B cell (primary cell): ENCODE measurements around the gene SLC30A7. TPM values are rescaled to one million over a fixed set of nuclear protein-coding genes. Genes with fewer than 3 reads are reported as not detected.
"Not testable (repeated sequence)": the region's sequence is repeated elsewhere in the genome, so short reads cannot be mapped to it uniquely, and the experiment has no call there.

ENCODE experiments used
- ATAC-seq: fragments of 200-7000 bp; cut with Tn5 transposase; one replicate; pipeline ENCODE4 v1.10.0; 2021; ENCODE audit warnings: low read depth, mild to moderate bottlenecking, moderate number of reproducible peaks, moderate library complexity
- CTCF ChIA-PET: fragments of 350-600 bp; sonication (Branson Sonifier 250); formaldehyde crosslinking; loops from one replicate; lab custom pipeline; 2021; ENCODE audit warnings: antibody characterized with exemption, inconsistent platforms; lab: Charles Lee
- POLR2A ChIA-PET: fragments of 350-600 bp; sonication (Branson Sonifier 250); formaldehyde crosslinking; loops from one replicate; lab custom pipeline; 2021; ENCODE audit warnings: antibody characterized with exemption; lab: Charles Lee
- DNase-seq: peaks from one replicate; pipeline ENCODE4 v3.0.0; 2013
- H2AFZ ChIP-seq: 2 replicates; pipeline ENCODE4 v1.6.1; 2012; ENCODE audit warnings: mild to moderate bottlenecking, low read depth, low read length; ENCODE audit not compliant: insufficient read depth, poor library complexity, severe bottlenecking
- H3K27ac ChIP-seq, 2 donors: 1 replicate in 1 of 2; 2 replicates in 1 of 2; pipeline ENCODE4 v1.5.1; 2012 to 2013; ENCODE audit warnings: low read length in 2 of 2, mild to moderate bottlenecking in 2 of 2, moderate library complexity in 1 of 2
- H3K27me3 ChIP-seq, 4 experiments: fragments of 200-600 bp in 1 of 4; sonication (generic) in 1 of 4; replicated peaks in 1 of 4; 1 replicate in 2 of 4; 2 replicates in 2 of 4; pipeline versions ENCODE4 v1.6.1 to v1.7.0; 2013 to 2016; ENCODE audit warnings: low read length in 3 of 4, mild to moderate bottlenecking in 2 of 4, mixed read lengths in 1 of 4, moderate library complexity in 1 of 4; ENCODE audit not compliant: insufficient read depth in 4 of 4, control insufficient read depth in 3 of 4; ENCODE audit errors: control extremely low read depth in 1 of 4
- H3K36me3 ChIP-seq, 2 experiments: replicated peaks in 1 of 2; 1 replicate in 1 of 2; 2 replicates in 1 of 2; pipeline versions ENCODE4 v1.6.1 to v1.7.1; 2013; ENCODE audit warnings: low read length in 1 of 2; ENCODE audit not compliant: insufficient read depth in 2 of 2, control insufficient read depth in 1 of 2; ENCODE audit errors: control extremely low read depth in 1 of 2, extremely low read depth in 1 of 2
- H3K4me1 ChIP-seq, 2 donors: fragments of 200-600 bp in 1 of 2; sonication (generic) in 1 of 2; 1 replicate in 1 of 2; 2 replicates in 1 of 2; pipeline versions ENCODE4 v1.5.1 to v1.6.1; 2013 to 2017; ENCODE audit warnings: low read length in 2 of 2; ENCODE audit not compliant: control insufficient read depth in 2 of 2, insufficient read depth in 2 of 2
- H3K4me2 ChIP-seq: replicated peaks from 2 replicates; pipeline ENCODE3; 2012; ENCODE audit warnings: mild to moderate bottlenecking, low read depth, low read length; ENCODE audit not compliant: poor library complexity, severe bottlenecking
- H3K4me3 ChIP-seq, 5 experiments: fragments of 200-600 bp in 1 of 5; sonication (generic) in 1 of 5; 1 replicate in 3 of 5; 2 replicates in 2 of 5; pipeline versions ENCODE4 v1.5.1 to v1.7.0; 2011 to 2016; ENCODE audit warnings: low read length in 4 of 5, mild to moderate bottlenecking in 4 of 5, low read depth in 2 of 5, control low read depth in 1 of 5, moderate library complexity in 1 of 5; ENCODE audit not compliant: insufficient read depth in 1 of 5; ENCODE audit errors: control extremely low read depth in 1 of 5, extremely low read depth in 1 of 5
- H3K79me2 ChIP-seq: fragments of 200-600 bp; sonication (generic); one replicate; pipeline ENCODE4 v1.6.0; 2016; ENCODE audit warnings: low read length; ENCODE audit not compliant: control insufficient read depth, insufficient read depth
- H3K9ac ChIP-seq: fragments of 200-600 bp; sonication (generic); 2 replicates; pipeline ENCODE4 v1.6.1; 2017; ENCODE audit warnings: mild to moderate bottlenecking, low read length, moderate library complexity
- H3K9me3 ChIP-seq, 3 donors: one replicate each; pipeline versions ENCODE4 v1.6.1 to v1.7.1; 2013; ENCODE audit warnings: low read length in 2 of 3; ENCODE audit not compliant: control insufficient read depth in 2 of 3, insufficient read depth in 1 of 3; ENCODE audit errors: control extremely low read depth in 1 of 3
- H4K20me1 ChIP-seq: 2 replicates; pipeline ENCODE4 v1.6.0; 2012; ENCODE audit warnings: mild to moderate bottlenecking, low read length; ENCODE audit not compliant: insufficient read depth, control insufficient read depth, poor library complexity, severe bottlenecking
- H3K27ac Mint-ChIP-seq: one replicate; pipeline ENCODE4 v1.8.0; 2021; ENCODE audit warnings: mixed read lengths
- H3K27me3 Mint-ChIP-seq: one replicate; pipeline ENCODE4 v1.8.0; 2021; ENCODE audit warnings: mixed read lengths
- H3K4me1 Mint-ChIP-seq: one replicate; pipeline ENCODE4 v1.8.0; 2021; ENCODE audit warnings: mixed read lengths
- H3K4me3 Mint-ChIP-seq: one replicate; pipeline ENCODE4 v1.8.0; 2021; ENCODE audit warnings: mixed read lengths
- H3K9me3 Mint-ChIP-seq: one replicate; pipeline ENCODE4 v1.8.0; 2022; ENCODE audit warnings: mixed read lengths; ENCODE audit not compliant: insufficient read depth
- EZH2 ChIP-seq: IDR thresholded peaks from 2 replicates; pipeline ENCODE4 v1.6.1; 2012; ENCODE audit warnings: borderline replicate concordance, low read depth, mild to moderate bottlenecking, moderate library complexity, low read length; ENCODE audit not compliant: insufficient read depth, poor library complexity, severe bottlenecking
- WGBS: methylation state at CpG from one replicate; pipeline ENCODE4 v1.1.5; 2013; ENCODE audit warnings: missing lambda C conversion rate; ENCODE audit not compliant: insufficient coverage; 5-methylcytosine and 5-hydroxymethylcytosine counted together
- intact Hi-C: fragments of 100-400 bp; cut with micrococcal nuclease; formaldehyde crosslinking; loops from one replicate; pipeline ENCODE4 v1.10.0; 2022
- polyA plus RNA-seq: library from polyadenylated mRNA; depleted of rRNA; stranded (reverse); fragments of >200 nt; gene quantifications from 2 replicates; pipeline ENCODE4 v1.2.3, GENCODE V29; 2012
- total RNA-seq, 2 donors: library from RNA; stranded (reverse); fragments of 120-200 nt in 1 of 2; gene quantifications; 1 replicate in 1 of 2; 2 replicates in 1 of 2; pipeline versions ENCODE4 v1.2.3 to v1.2.4, GENCODE V29; 2013 to 2022
- TF ChIP-seq, protein P1 (sequence below): fragments of 200-600 bp; IDR thresholded peaks from one replicate; pipeline ENCODE4 v1.8.0; 2022; ENCODE audit warnings: antibody characterized with exemption, mild to moderate bottlenecking

The SLC30A7 gene
- total and polyA plus RNA-seq, 2 donors (not counting 1 experiment from before 2014, with no cell fraction given): 5.2 to 28.6 TPM

DNA sequence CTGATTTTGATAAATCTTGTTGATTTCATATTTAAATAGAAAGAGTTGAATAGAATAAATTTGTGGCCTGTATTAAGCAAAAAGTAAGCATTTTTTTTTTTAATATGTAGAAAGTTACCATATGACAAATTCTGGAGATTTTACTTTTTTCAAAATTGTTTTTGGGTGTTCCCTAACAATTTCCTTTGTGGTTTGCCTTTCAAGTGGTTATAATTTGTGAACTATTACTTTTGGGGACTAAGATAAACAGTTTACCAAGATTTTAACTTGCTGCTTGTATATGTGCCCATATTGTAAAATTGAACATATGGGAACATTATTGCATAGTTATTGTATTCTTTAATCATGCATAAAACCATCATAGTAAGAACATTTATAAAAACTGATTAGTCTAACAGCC, 34.6 kb downstream of the SLC30A7 start:
- no peak overlapping the region for H3K4me2 ChIP-seq
- H3K4me1 ChIP-seq: peaks cover 15 to 19% of the 10 kb centered on the region in 2 donors
- intact Hi-C loops: loop anchor here (5.0 kb wide), 1 partner anchor 42 kb away; no protein-coding TSS in a partner anchor
- ATAC-seq: no peak
- no peak overlapping the region for H3K4me3 ChIP-seq
- Mint-ChIP-seq H3K27ac (no peak overlapping the region), H3K4me1 (peaks cover 20% of the 10 kb centered on the region), H3K27me3 (no peaks in the 10 kb centered on the region), H3K4me3 (no peak overlapping the region), H3K9me3 (peaks cover 4% of the 10 kb centered on the region)
- no peak for DNase-seq
- no peak overlapping the region for H3K9ac ChIP-seq
- ChIA-PET POLR2A (no interaction called here), CTCF (interaction anchor here (0.7 to 1.8 kb wide), 5 partner anchors 9 to 428 kb away, joined by 3 to 21 read pairs (median 6); no protein-coding TSS in a partner anchor)
- no peaks in the 10 kb centered on the region for H4K20me1 ChIP-seq
- H3K9me3 ChIP-seq: no peaks in the 10 kb centered on the region
- no peak overlapping the region for H3K27ac ChIP-seq
- H3K27me3 ChIP-seq: no peaks in the 10 kb centered on the region
- TF ChIP-seq, protein P1, sequence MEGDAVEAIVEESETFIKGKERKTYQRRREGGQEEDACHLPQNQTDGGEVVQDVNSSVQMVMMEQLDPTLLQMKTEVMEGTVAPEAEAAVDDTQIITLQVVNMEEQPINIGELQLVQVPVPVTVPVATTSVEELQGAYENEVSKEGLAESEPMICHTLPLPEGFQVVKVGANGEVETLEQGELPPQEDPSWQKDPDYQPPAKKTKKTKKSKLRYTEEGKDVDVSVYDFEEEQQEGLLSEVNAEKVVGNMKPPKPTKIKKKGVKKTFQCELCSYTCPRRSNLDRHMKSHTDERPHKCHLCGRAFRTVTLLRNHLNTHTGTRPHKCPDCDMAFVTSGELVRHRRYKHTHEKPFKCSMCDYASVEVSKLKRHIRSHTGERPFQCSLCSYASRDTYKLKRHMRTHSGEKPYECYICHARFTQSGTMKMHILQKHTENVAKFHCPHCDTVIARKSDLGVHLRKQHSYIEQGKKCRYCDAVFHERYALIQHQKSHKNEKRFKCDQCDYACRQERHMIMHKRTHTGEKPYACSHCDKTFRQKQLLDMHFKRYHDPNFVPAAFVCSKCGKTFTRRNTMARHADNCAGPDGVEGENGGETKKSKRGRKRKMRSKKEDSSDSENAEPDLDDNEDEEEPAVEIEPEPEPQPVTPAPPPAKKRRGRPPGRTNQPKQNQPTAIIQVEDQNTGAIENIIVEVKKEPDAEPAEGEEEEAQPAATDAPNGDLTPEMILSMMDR: no peak
- TF ChIP-seq EZH2: no peak
- no peak overlapping the region for H2AFZ ChIP-seq
- peaks cover 3% of the 10 kb centered on the region for H3K79me2 ChIP-seq
- H3K36me3 ChIP-seq: peaks cover 3 to 5% of the 10 kb centered on the region in 2 experiments

DNA sequence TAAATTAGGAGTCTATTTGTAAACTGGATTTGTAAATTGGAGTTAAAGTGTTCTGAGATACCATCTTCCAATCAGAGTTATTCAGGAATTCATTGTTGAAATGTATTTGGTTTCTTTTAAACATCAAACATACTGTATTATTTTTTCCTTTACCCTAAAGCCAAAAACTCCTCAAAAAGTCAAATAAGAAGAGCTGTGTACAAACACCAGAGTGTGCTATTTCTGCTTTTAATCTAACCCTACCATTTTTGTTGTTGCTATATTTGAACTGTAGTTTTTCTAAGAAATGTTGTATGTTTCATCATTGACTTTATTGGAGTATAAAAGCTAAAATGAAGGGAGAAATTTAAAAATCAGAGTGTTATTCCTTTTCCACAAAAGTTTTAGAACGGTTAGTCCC, 35.8 kb downstream of the SLC30A7 start:
- no peak overlapping the region for H3K27ac Mint-ChIP-seq
- ChIA-PET CTCF (interaction anchor here (2.1 to 4.3 kb wide), 3 partner anchors 307 to 357 kb away, joined by 5 to 32 read pairs (median 6); no protein-coding TSS in a partner anchor), POLR2A (interaction anchor here (0.6 kb wide), 1 partner anchor 304 kb away, joined by 5 read pairs; no protein-coding TSS in a partner anchor)
- no peak overlapping the region for H2AFZ ChIP-seq
- no peak overlapping the region for H3K9ac ChIP-seq
- no peak for ATAC-seq
- H3K27ac ChIP-seq: peak overlapping the region in 1 of 2 donors; percentile 25
- intact Hi-C loops: loop anchor here (5.0 kb wide), 1 partner anchor 41 kb away; no protein-coding TSS in a partner anchor
- H3K4me2 ChIP-seq: no peak overlapping the region
- WGBS: 100% methylated on average over 1 of the region's 1 CpG
- H3K27me3 Mint-ChIP-seq: no peaks in the 10 kb centered on the region
- H3K79me2 ChIP-seq: peaks cover 3% of the 10 kb centered on the region
- peaks cover 14 to 19% of the 10 kb centered on the region in 2 donors for H3K4me1 ChIP-seq
- TF ChIP-seq, protein P1: peak; percentile 33
- TF ChIP-seq EZH2: no peak
- no peaks in the 10 kb centered on the region for H4K20me1 ChIP-seq
- peaks cover 18% of the 10 kb centered on the region for H3K4me1 Mint-ChIP-seq
- no peaks in the 10 kb centered on the region for H3K27me3 ChIP-seq
- H3K9me3 ChIP-seq: no peaks in the 10 kb centered on the region
- H3K4me3 ChIP-seq: no peak overlapping the region
- DNase-seq: no peak
- peaks cover 2% of the 10 kb centered on the region for H3K9me3 Mint-ChIP-seq
- no peak overlapping the region for H3K4me3 Mint-ChIP-seq
- H3K36me3 ChIP-seq: peaks cover 0 to 3% of the 10 kb centered on the region in 2 experiments

DNA sequence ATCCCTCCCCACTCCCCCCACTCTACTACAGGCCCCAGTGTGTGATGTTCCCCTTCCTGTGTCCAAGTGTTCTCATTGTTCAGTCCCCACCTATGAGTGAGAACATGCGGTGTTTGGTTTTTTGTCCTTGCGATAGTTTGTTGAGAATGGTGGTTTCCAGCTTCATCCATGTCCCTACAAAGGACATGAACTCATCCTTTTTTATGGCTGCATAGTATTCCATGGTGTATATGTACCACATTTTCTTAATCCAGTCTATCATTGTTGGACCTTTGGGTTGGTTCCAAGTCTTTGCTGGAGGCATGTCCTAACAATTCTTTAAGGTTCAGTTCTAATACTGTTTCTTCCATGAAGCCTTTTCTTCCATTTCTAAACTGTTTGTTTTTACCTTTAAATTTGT, 37.7 kb downstream of the SLC30A7 start:
- ATAC-seq: not testable (repeated sequence)

More for the DNA sequence above, 37.7 kb downstream of the SLC30A7 start:
- H3K27ac ChIP-seq, H2AFZ ChIP-seq, POLR2A ChIA-PET, H3K9me3 ChIP-seq, DNase-seq, H4K20me1 ChIP-seq, H3K4me3 Mint-ChIP-seq, H3K27me3 Mint-ChIP-seq, H3K4me2 ChIP-seq, H3K9ac ChIP-seq, H3K27me3 ChIP-seq, H3K4me1 ChIP-seq, H3K4me3 ChIP-seq, H3K36me3 ChIP-seq, H3K9me3 Mint-ChIP-seq: not testable (repeated sequence)
- intact Hi-C loops: loop anchor here (5.0 kb wide), 1 partner anchor 39 kb away; no protein-coding TSS in a partner anchor
- peaks cover 15% of the 10 kb centered on the region for H3K79me2 ChIP-seq
- CTCF ChIA-PET: interaction anchor here (0.9 to 4.3 kb wide), 8 partner anchors 10 to 504 kb away, joined by 3 to 32 read pairs (median 4); no protein-coding TSS in a partner anchor
- WGBS: no CpG with 5 or more reads among the region's 2 CpGs
- H3K4me1 Mint-ChIP-seq: peaks cover 18% of the 10 kb centered on the region
- H3K27ac Mint-ChIP-seq: peak overlapping the region; percentile 20
